ENCODE measurements around the gene XXYLT1.

DNA sequence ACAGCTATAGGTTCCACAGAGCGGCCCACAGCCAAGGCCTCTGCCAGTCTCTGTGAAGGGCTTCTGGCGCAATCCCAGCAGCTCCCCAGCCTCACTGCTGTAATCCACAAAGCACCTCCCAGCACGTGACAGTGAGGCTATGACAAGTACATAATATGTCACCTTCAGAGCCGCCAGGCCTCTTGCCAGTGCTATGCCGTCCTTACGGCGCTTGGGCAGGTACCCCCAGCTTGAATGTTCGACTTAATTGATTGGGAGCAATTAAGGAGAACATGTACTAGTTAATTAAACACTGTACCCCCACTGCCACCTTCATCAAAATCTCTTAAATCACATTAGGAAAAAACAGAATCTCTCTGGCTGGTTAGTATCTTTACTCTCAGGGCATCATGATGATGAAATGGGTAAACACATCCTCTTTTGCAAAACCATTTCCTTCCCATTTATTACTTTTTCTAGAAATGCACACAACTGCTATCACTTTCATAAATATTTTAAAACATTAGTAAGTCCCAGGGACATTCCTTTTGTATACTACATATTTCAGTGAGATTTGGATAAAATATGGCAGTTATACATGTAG lies 169.9 kb downstream of the XXYLT1 start:
- TF ChIP-seq, protein P1, sequence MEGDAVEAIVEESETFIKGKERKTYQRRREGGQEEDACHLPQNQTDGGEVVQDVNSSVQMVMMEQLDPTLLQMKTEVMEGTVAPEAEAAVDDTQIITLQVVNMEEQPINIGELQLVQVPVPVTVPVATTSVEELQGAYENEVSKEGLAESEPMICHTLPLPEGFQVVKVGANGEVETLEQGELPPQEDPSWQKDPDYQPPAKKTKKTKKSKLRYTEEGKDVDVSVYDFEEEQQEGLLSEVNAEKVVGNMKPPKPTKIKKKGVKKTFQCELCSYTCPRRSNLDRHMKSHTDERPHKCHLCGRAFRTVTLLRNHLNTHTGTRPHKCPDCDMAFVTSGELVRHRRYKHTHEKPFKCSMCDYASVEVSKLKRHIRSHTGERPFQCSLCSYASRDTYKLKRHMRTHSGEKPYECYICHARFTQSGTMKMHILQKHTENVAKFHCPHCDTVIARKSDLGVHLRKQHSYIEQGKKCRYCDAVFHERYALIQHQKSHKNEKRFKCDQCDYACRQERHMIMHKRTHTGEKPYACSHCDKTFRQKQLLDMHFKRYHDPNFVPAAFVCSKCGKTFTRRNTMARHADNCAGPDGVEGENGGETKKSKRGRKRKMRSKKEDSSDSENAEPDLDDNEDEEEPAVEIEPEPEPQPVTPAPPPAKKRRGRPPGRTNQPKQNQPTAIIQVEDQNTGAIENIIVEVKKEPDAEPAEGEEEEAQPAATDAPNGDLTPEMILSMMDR (IDR thresholded peaks at IDR 0.05) = no peak
- TF ChIP-seq EP300 (IDR thresholded peaks at IDR 0.05) (no peak), POLR2A (IDR thresholded peaks at IDR 0.05) (no peak)

Measured in tibial nerve (tissue), 4 donors.